B cell (primary cell): ENCODE results near the gene BHLHE41. TPM values are rescaled to one million over a fixed set of nuclear protein-coding genes. Genes with fewer than 3 reads are reported as not detected.

Source experiments
- ATAC-seq: fragments of 200-7000 bp; cut with Tn5 transposase; one replicate; pipeline ENCODE4 v1.10.0; 2021; ENCODE audit warnings: low read depth, mild to moderate bottlenecking, moderate number of reproducible peaks, moderate library complexity
- CTCF ChIA-PET: fragments of 350-600 bp; sonication (Branson Sonifier 250); formaldehyde crosslinking; loops from one replicate; lab custom pipeline; 2021; ENCODE audit warnings: antibody characterized with exemption, inconsistent platforms; lab: Charles Lee
- POLR2A ChIA-PET: fragments of 350-600 bp; sonication (Branson Sonifier 250); formaldehyde crosslinking; loops from one replicate; lab custom pipeline; 2021; ENCODE audit warnings: antibody characterized with exemption; lab: Charles Lee
- DNase-seq: peaks from one replicate; pipeline ENCODE4 v3.0.0; 2013
- H2AFZ ChIP-seq: 2 replicates; pipeline ENCODE4 v1.6.1; 2012; ENCODE audit warnings: mild to moderate bottlenecking, low read depth, low read length; ENCODE audit not compliant: insufficient read depth, poor library complexity, severe bottlenecking
- H3K27ac ChIP-seq, 2 donors: 1 replicate in 1 of 2; 2 replicates in 1 of 2; pipeline ENCODE4 v1.5.1; 2012 to 2013; ENCODE audit warnings: low read length in 2 of 2, mild to moderate bottlenecking in 2 of 2, moderate library complexity in 1 of 2
- H3K27me3 ChIP-seq, 4 experiments: fragments of 200-600 bp in 1 of 4; sonication (generic) in 1 of 4; replicated peaks in 1 of 4; 1 replicate in 2 of 4; 2 replicates in 2 of 4; pipeline versions ENCODE4 v1.6.1 to v1.7.0; 2013 to 2016; ENCODE audit warnings: low read length in 3 of 4, mild to moderate bottlenecking in 2 of 4, mixed read lengths in 1 of 4, moderate library complexity in 1 of 4; ENCODE audit not compliant: insufficient read depth in 4 of 4, control insufficient read depth in 3 of 4; ENCODE audit errors: control extremely low read depth in 1 of 4
- H3K36me3 ChIP-seq, 2 experiments: replicated peaks in 1 of 2; 1 replicate in 1 of 2; 2 replicates in 1 of 2; pipeline versions ENCODE4 v1.6.1 to v1.7.1; 2013; ENCODE audit warnings: low read length in 1 of 2; ENCODE audit not compliant: insufficient read depth in 2 of 2, control insufficient read depth in 1 of 2; ENCODE audit errors: control extremely low read depth in 1 of 2, extremely low read depth in 1 of 2
- H3K4me1 ChIP-seq, 2 donors: fragments of 200-600 bp in 1 of 2; sonication (generic) in 1 of 2; 1 replicate in 1 of 2; 2 replicates in 1 of 2; pipeline versions ENCODE4 v1.5.1 to v1.6.1; 2013 to 2017; ENCODE audit warnings: low read length in 2 of 2; ENCODE audit not compliant: control insufficient read depth in 2 of 2, insufficient read depth in 2 of 2
- H3K4me2 ChIP-seq: replicated peaks from 2 replicates; pipeline ENCODE3; 2012; ENCODE audit warnings: mild to moderate bottlenecking, low read depth, low read length; ENCODE audit not compliant: poor library complexity, severe bottlenecking
- H3K4me3 ChIP-seq, 5 experiments: fragments of 200-600 bp in 1 of 5; sonication (generic) in 1 of 5; 1 replicate in 3 of 5; 2 replicates in 2 of 5; pipeline versions ENCODE4 v1.5.1 to v1.7.0; 2011 to 2016; ENCODE audit warnings: low read length in 4 of 5, mild to moderate bottlenecking in 4 of 5, low read depth in 2 of 5, control low read depth in 1 of 5, moderate library complexity in 1 of 5; ENCODE audit not compliant: insufficient read depth in 1 of 5; ENCODE audit errors: control extremely low read depth in 1 of 5, extremely low read depth in 1 of 5
- H3K79me2 ChIP-seq: fragments of 200-600 bp; sonication (generic); one replicate; pipeline ENCODE4 v1.6.0; 2016; ENCODE audit warnings: low read length; ENCODE audit not compliant: control insufficient read depth, insufficient read depth
- H3K9ac ChIP-seq: fragments of 200-600 bp; sonication (generic); 2 replicates; pipeline ENCODE4 v1.6.1; 2017; ENCODE audit warnings: mild to moderate bottlenecking, low read length, moderate library complexity
- H3K9me3 ChIP-seq, 3 donors: one replicate each; pipeline versions ENCODE4 v1.6.1 to v1.7.1; 2013; ENCODE audit warnings: low read length in 2 of 3; ENCODE audit not compliant: control insufficient read depth in 2 of 3, insufficient read depth in 1 of 3; ENCODE audit errors: control extremely low read depth in 1 of 3
- H4K20me1 ChIP-seq: 2 replicates; pipeline ENCODE4 v1.6.0; 2012; ENCODE audit warnings: mild to moderate bottlenecking, low read length; ENCODE audit not compliant: insufficient read depth, control insufficient read depth, poor library complexity, severe bottlenecking
- H3K27ac Mint-ChIP-seq: one replicate; pipeline ENCODE4 v1.8.0; 2021; ENCODE audit warnings: mixed read lengths
- H3K27me3 Mint-ChIP-seq: one replicate; pipeline ENCODE4 v1.8.0; 2021; ENCODE audit warnings: mixed read lengths
- H3K4me1 Mint-ChIP-seq: one replicate; pipeline ENCODE4 v1.8.0; 2021; ENCODE audit warnings: mixed read lengths
- H3K4me3 Mint-ChIP-seq: one replicate; pipeline ENCODE4 v1.8.0; 2021; ENCODE audit warnings: mixed read lengths
- H3K9me3 Mint-ChIP-seq: one replicate; pipeline ENCODE4 v1.8.0; 2022; ENCODE audit warnings: mixed read lengths; ENCODE audit not compliant: insufficient read depth
- CTCF ChIP-seq: fragments of 200-600 bp; IDR thresholded peaks from one replicate; pipeline ENCODE4 v1.8.0; 2022; ENCODE audit warnings: antibody characterized with exemption, mild to moderate bottlenecking
- EZH2 ChIP-seq: IDR thresholded peaks from 2 replicates; pipeline ENCODE4 v1.6.1; 2012; ENCODE audit warnings: borderline replicate concordance, low read depth, mild to moderate bottlenecking, moderate library complexity, low read length; ENCODE audit not compliant: insufficient read depth, poor library complexity, severe bottlenecking
- WGBS: methylation state at CpG from one replicate; pipeline ENCODE4 v1.1.5; 2013; ENCODE audit warnings: missing lambda C conversion rate; ENCODE audit not compliant: insufficient coverage; 5-methylcytosine and 5-hydroxymethylcytosine counted together
- intact Hi-C: fragments of 100-400 bp; cut with micrococcal nuclease; formaldehyde crosslinking; loops from one replicate; pipeline ENCODE4 v1.10.0; 2022
- polyA plus RNA-seq: library from polyadenylated mRNA; depleted of rRNA; stranded (reverse); fragments of >200 nt; gene quantifications from 2 replicates; pipeline ENCODE4 v1.2.3, GENCODE V29; 2012
- total RNA-seq, 2 donors: library from RNA; stranded (reverse); fragments of 120-200 nt in 1 of 2; gene quantifications; 1 replicate in 1 of 2; 2 replicates in 1 of 2; pipeline versions ENCODE4 v1.2.3 to v1.2.4, GENCODE V29; 2013 to 2022

BHLHE41 gene
- total and polyA plus RNA-seq, 2 donors (not counting 1 experiment from before 2014, with no cell fraction given), result 12.0 to 57.2 TPM

- intact Hi-C loops, result no loop called here
- Histone ChIP-seq H3K36me3 (no peaks in the 10 kb centered on the region), H3K4me3 (no peak overlapping the region), H3K9ac (no peak overlapping the region), H3K79me2 (no peaks in the 10 kb centered on the region), H3K27me3 (no peaks in the 10 kb centered on the region), H3K4me2 (no peak overlapping the region), H3K4me1 (peaks cover 8 to 9% of the 10 kb centered on the region in 2 donors), H3K9me3 (no peaks in the 10 kb centered on the region), H3K27ac (no peak overlapping the region), H4K20me1 (no peaks in the 10 kb centered on the region), H2AFZ (no peak overlapping the region)
- Mint-ChIP-seq H3K4me3 (no peak overlapping the region), H3K27ac (no peak overlapping the region), H3K27me3 (no peaks in the 10 kb centered on the region), H3K9me3 (no peaks in the 10 kb centered on the region), H3K4me1 (peaks cover 15% of the 10 kb centered on the region)
- WGBS, result no CpG with 5 or more reads among the region's 2 CpGs
- TF ChIP-seq EZH2 (no peak), CTCF (no peak)
- ATAC-seq, result no peak
- ChIA-PET CTCF (interaction anchor here (1.3 to 3.0 kb wide), 2 partner anchors 10 to 12 kb away, joined by 7 to 12 read pairs; no protein-coding TSS in a partner anchor), POLR2A (no interaction called here)
- DNase-seq, result no peak
Measured at GRCh38 chr12:26108915-26109314, 15.9 kb downstream of the BHLHE41 start.

- Histone ChIP-seq H3K36me3 (no peaks in the 10 kb centered on the region), H4K20me1 (no peaks in the 10 kb centered on the region), H3K27ac (no peak overlapping the region), H3K9me3 (no peaks in the 10 kb centered on the region), H3K4me3 (no peak overlapping the region), H3K9ac (no peak overlapping the region), H3K27me3 (no peaks in the 10 kb centered on the region), H3K79me2 (no peaks in the 10 kb centered on the region), H2AFZ (no peak overlapping the region), H3K4me2 (no peak overlapping the region), H3K4me1 (no peaks in the 10 kb centered on the region)
- intact Hi-C loops, result no loop called here
- no peak overlapping the region for H3K4me3 Mint-ChIP-seq
- ChIA-PET CTCF (interaction anchor here (3.0 kb wide), 1 partner anchor 9 kb away, joined by 12 read pairs; no protein-coding TSS in a partner anchor), POLR2A (no interaction called here)
- TF ChIP-seq CTCF (no peak), EZH2 (no peak)
- ATAC-seq, result no peak
- WGBS, result 64% methylated on average over 3 of the region's 4 CpGs
- no peaks in the 10 kb centered on the region for H3K9me3 Mint-ChIP-seq
- DNase-seq, result no peak
- no peak overlapping the region for H3K27ac Mint-ChIP-seq
- no peaks in the 10 kb centered on the region for H3K27me3 Mint-ChIP-seq
- no peaks in the 10 kb centered on the region for H3K4me1 Mint-ChIP-seq
Measured at GRCh38 chr12:26106347-26106746, 18.5 kb downstream of the BHLHE41 start.
